Common myeloid progenitor, CD34-positive (primary cell): ENCODE measurements around the gene GTPBP10.

Source experiments
- CTCF ChIA-PET: fragments of 350-600 bp; sonication (Branson Sonifier 250); formaldehyde crosslinking; loops from one replicate; lab custom pipeline; 2021; ENCODE audit warnings: antibody characterized with exemption; lab: Charles Lee
- POLR2A ChIA-PET: fragments of 350-600 bp; sonication (Branson Sonifier 250); formaldehyde crosslinking; loops from one replicate; lab custom pipeline; 2021; ENCODE audit warnings: antibody characterized with exemption; lab: Charles Lee
- DNase-seq, 3 donors: peaks; one replicate each; pipeline versions ENCODE4 v3.0.0 to v3.0.0-alpha.2; 2013
- H3K27ac ChIP-seq, 2 experiments: 1 replicate in 1 of 2; 2 replicates in 1 of 2; pipeline ENCODE4 v1.7.0; 2013; ENCODE audit warnings: inconsistent platforms in 2 of 2, low read length in 2 of 2, mild to moderate bottlenecking in 2 of 2, low read depth in 1 of 2, moderate library complexity in 1 of 2; ENCODE audit not compliant: severe bottlenecking in 2 of 2, insufficient read depth in 1 of 2, poor library complexity in 1 of 2
- H3K27me3 ChIP-seq, 5 experiments: replicated peaks in 2 of 5; 1 replicate in 3 of 5; 2 replicates in 2 of 5; pipeline versions ENCODE4 v1.6.1 to v1.7.0; 2013; ENCODE audit warnings: low read length in 4 of 5, mild to moderate bottlenecking in 2 of 5, moderate library complexity in 2 of 5, inconsistent platforms in 1 of 5; ENCODE audit not compliant: insufficient read depth in 5 of 5, control insufficient read depth in 4 of 5
- H3K36me3 ChIP-seq, 4 experiments: 1 replicate in 2 of 4; 2 replicates in 2 of 4; pipeline versions ENCODE4 v1.6.1 to v1.7.0; 2013; ENCODE audit warnings: low read length in 3 of 4, control low read depth in 1 of 4, mild to moderate bottlenecking in 1 of 4; ENCODE audit not compliant: control insufficient read depth in 4 of 4, insufficient read depth in 4 of 4
- H3K4me1 ChIP-seq, 4 experiments: 1 replicate in 3 of 4; 2 replicates in 1 of 4; pipeline versions ENCODE4 v1.6.1 to v1.7.1; 2013; ENCODE audit warnings: low read length in 3 of 4, mild to moderate bottlenecking in 3 of 4, control low read depth in 1 of 4, inconsistent platforms in 1 of 4, moderate library complexity in 1 of 4; ENCODE audit not compliant: control insufficient read depth in 4 of 4, insufficient read depth in 4 of 4; ENCODE audit errors: control extremely low read depth in 1 of 4
- H3K4me3 ChIP-seq, 7 experiments: 1 replicate in 4 of 7; 2 replicates in 3 of 7; pipeline versions ENCODE4 v1.5.1 to v1.7.0; 2013; ENCODE audit warnings: mild to moderate bottlenecking in 7 of 7, low read length in 6 of 7, moderate library complexity in 6 of 7, inconsistent platforms in 2 of 7, low read depth in 2 of 7, control low read depth in 1 of 7; ENCODE audit not compliant: insufficient read depth in 4 of 7, control insufficient read depth in 1 of 7; ENCODE audit errors: extremely low read depth in 1 of 7
- H3K9me3 ChIP-seq, 5 experiments: 1 replicate in 4 of 5; 2 replicates in 1 of 5; pipeline versions ENCODE4 v1.6.1 to v1.7.1; 2013; ENCODE audit warnings: low read length in 4 of 5, mild to moderate bottlenecking in 2 of 5, inconsistent platforms in 1 of 5, low read depth in 1 of 5, moderate library complexity in 1 of 5; ENCODE audit not compliant: control insufficient read depth in 4 of 5, insufficient read depth in 2 of 5; ENCODE audit errors: control extremely low read depth in 1 of 5
- WGBS: methylation state at CpG from one replicate; pipeline ENCODE4 v1.1.5; 2013; ENCODE audit not compliant: insufficient coverage; 5-methylcytosine and 5-hydroxymethylcytosine counted together

Gene GTPBP10

GRCh38 chr7:90313907-90314306, 32.6 kb upstream of the GTPBP10 start:
- POLR2A ChIA-PET, result no interaction called here

GRCh38 chr7:90320014-90320413, 26.5 kb upstream of the GTPBP10 start:
- peaks cover 17 to 67% (median 39%) of the 10 kb centered on the region in 5 experiments for H3K27me3 ChIP-seq
- DNase-seq, result no peak
- 87% methylated on average over 5 of the region's 7 CpGs for WGBS
- POLR2A ChIA-PET, result no interaction called here
- no peak overlapping the region for H3K27ac ChIP-seq
- CTCF ChIA-PET, result interaction anchor here (1.3 kb wide), 1 partner anchor 10 kb away, joined by 3 read pairs; no protein-coding TSS in a partner anchor
- no peaks in the 10 kb centered on the region for H3K9me3 ChIP-seq
- peaks cover 0 to 14% (median 8%) of the 10 kb centered on the region in 4 experiments for H3K4me1 ChIP-seq
- no peak overlapping the region for H3K4me3 ChIP-seq
- no peaks in the 10 kb centered on the region for H3K36me3 ChIP-seq

More at GRCh38 chr7:90313907-90314306, 32.6 kb upstream of the GTPBP10 start:
- Histone ChIP-seq H3K4me3 (no peak overlapping the region), H3K4me1 (no peaks in the 10 kb centered on the region), H3K27ac (no peak overlapping the region), H3K27me3 (peaks cover 2 to 16% (median 13%) of the 10 kb centered on the region in 5 experiments), H3K9me3 (no peaks in the 10 kb centered on the region), H3K36me3 (no peaks in the 10 kb centered on the region)
- CTCF ChIA-PET, result interaction anchor here (1.2 to 4.8 kb wide), 4 partner anchors 22 to 114 kb away, joined by 3 to 50 read pairs (median 4); no protein-coding TSS in a partner anchor
- no peak for DNase-seq
- 67% methylated on average over 3 of the region's 4 CpGs for WGBS

DNA sequence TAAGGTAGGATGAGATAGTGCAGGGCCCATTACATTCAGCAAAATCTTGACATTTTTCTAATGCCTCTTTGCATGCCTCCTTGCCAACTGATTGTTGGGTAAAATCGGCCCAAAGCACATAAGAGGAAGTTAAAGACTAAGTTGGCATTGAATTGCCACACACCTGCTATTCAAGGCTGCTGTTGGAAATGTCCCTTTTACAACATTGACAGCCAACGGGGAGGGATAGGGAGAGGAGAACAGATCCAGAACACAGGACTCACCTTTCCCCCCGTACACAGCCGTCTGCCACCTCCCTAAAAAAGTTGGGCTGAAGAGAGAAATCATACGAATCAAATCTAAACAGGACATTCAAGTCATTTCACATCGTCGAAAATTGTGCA, 26.1 kb upstream of the GTPBP10 start:
- ChIA-PET CTCF (interaction anchor here (1.2 to 1.3 kb wide), 2 partner anchors 10 to 107 kb away, joined by 3 to 4 read pairs; no protein-coding TSS in a partner anchor), POLR2A (no interaction called here)
- Histone ChIP-seq H3K36me3 (no peaks in the 10 kb centered on the region), H3K27ac (no peak overlapping the region), H3K27me3 (peaks cover 17 to 67% (median 39%) of the 10 kb centered on the region in 5 experiments), H3K9me3 (no peaks in the 10 kb centered on the region), H3K4me3 (peak overlapping the region in 4 of 7 experiments; percentile 25 to 68 (median 56)), H3K4me1 (peaks cover 0 to 14% (median 8%) of the 10 kb centered on the region in 4 experiments)
- DNase-seq, result peak in 1 of 3 donors; percentile 23
- WGBS, result 36% methylated on average over 5 of the region's 7 CpGs

DNA sequence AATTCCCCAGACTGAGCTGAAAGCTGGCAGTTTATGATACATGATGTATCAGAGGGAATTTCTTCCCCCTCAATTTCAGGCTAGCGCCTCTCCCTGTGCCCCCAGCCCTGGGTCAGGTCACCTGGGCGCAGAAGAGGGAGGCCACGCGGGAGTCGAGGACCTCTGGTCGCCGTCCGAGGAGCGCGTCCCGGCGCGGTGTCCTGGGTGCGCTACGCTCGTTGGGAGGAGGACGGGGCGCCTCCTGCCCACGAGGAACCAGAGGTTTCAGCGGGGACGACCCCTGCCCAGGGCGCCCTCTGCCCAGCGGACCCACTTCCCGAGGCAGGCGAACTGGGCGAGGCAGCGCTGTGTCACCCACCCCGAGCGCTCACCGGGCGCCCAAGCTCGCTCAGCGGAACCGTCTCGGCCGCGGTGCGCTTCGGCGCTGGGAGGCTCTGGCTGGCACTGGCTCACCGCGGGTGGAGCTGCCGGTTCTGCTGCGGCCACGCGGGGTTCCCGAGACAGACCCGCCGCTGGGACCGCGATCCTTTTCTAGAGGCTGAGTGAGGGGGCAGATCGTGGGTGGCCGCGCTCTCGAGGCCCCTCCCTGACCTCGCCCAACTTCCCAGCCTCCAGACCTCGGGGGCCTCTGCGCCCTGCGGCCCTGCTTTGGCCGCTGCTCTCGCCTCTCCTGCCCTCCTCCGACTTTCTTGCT, 25.6 kb upstream of the GTPBP10 start, which contains the start of gene FAM237B:
Gene FAM237B (minus strand): TSS at position 504 of the 694 bp plus-strand sequence. CDS start 1,556 bp downstream, outside the sequence.
- CTCF ChIA-PET, result interaction anchor here (1.0 to 1.3 kb wide), 3 partner anchors 10 to 107 kb away, joined by 3 to 4 read pairs (median 3); no protein-coding TSS in a partner anchor

GRCh38 chr7:90322837-90323236, 23.7 kb upstream of the GTPBP10 start:
- Histone ChIP-seq H3K27ac (no peak overlapping the region), H3K36me3 (no peaks in the 10 kb centered on the region), H3K4me1 (peaks cover 0 to 14% (median 8%) of the 10 kb centered on the region in 4 experiments), H3K9me3 (no peaks in the 10 kb centered on the region), H3K4me3 (no peak overlapping the region), H3K27me3 (peaks cover 17 to 61% (median 33%) of the 10 kb centered on the region in 5 experiments)
- no peak for DNase-seq
- ChIA-PET POLR2A (no interaction called here), CTCF (interaction anchor here (1.4 kb wide), 1 partner anchor 10 kb away, joined by 4 read pairs; no protein-coding TSS in a partner anchor)

More for the DNA sequence above, 25.6 kb upstream of the GTPBP10 start, which contains the start of gene FAM237B:
- peak within 1 kb of the TSS in 6 of 7 experiments; percentile 20 to 68 (median 42) for H3K4me3 ChIP-seq
- no peaks in the 10 kb centered on the region for H3K9me3 ChIP-seq
- POLR2A ChIA-PET, result no interaction called here
- H3K27me3 ChIP-seq, result peaks cover 17 to 69% (median 39%) of the 10 kb centered on the region in 5 experiments
- H3K4me1 ChIP-seq, result peaks cover 0 to 14% (median 8%) of the 10 kb centered on the region in 4 experiments
- WGBS, result 4% methylated on average over 47 of the region's 62 CpGs
- DNase-seq, result peak; percentile 15 to 62 (median 52)
- H3K36me3 ChIP-seq, result no peaks in the 10 kb centered on the region
- no peak within 1 kb of the TSS for H3K27ac ChIP-seq

- Histone ChIP-seq H3K4me3 (no peak overlapping the region), H3K27ac (no peak overlapping the region), H3K36me3 (no peaks in the 10 kb centered on the region), H3K9me3 (no peaks in the 10 kb centered on the region), H3K4me1 (peaks cover 0 to 3% (median 0%) of the 10 kb centered on the region in 4 experiments), H3K27me3 (peaks cover 10 to 27% (median 11%) of the 10 kb centered on the region in 5 experiments)
- DNase-seq, result no peak
- no CpG with 5 or more reads among the region's 1 CpG for WGBS
- ChIA-PET POLR2A (no interaction called here), CTCF (no interaction called here)
Observed at GRCh38 chr7:90326500-90326899, 20.0 kb upstream of the GTPBP10 start.
